Activated CD8-positive, alpha-beta memory T cell treated with anti-CD3 and anti-CD28 coated beads, Interleukin-2, amount 50 U/mL, for 48 hours (primary cell): ENCODE results near the gene ADM2.

Source experiments
- DNase-seq: peaks from one replicate; pipeline ENCODE4 v3.0.0-alpha.2; 2020

The ADM2 gene

DNA sequence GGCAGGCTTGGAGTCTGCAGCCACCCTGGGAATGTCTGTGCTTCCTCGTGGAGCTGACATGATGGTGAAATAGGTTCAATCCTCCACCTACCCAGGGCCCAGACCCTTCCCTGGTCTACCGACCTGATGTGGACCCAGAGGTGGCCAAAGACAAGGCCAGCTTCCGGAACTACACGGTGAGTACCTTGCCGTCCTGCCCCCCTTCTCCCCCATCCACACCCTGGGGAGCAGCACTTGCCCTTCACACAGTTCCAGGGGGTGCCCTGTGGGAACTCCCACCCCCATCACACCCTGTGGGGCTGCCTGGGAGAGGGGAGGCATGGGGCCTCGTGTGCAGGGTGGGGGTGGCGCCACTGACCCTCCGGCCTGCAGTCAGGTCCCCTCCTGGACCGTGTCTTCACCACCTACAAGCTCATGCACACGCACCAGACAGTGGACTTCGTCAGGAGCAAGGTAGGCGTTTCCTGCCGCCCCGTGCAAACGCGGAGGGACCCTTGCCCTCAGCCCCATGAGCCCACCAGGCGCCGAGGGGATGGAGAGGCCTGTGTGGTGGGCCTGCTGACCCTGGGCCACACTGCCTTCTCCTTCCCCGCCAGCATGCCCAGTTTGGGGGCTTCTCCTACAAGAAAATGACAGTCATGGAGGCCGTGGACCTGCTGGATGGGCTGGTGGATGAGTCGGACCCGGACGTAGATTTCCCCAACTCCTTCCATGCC is 6.1 kb downstream of the ADM2 start:
- no peak for DNase-seq

DNA sequence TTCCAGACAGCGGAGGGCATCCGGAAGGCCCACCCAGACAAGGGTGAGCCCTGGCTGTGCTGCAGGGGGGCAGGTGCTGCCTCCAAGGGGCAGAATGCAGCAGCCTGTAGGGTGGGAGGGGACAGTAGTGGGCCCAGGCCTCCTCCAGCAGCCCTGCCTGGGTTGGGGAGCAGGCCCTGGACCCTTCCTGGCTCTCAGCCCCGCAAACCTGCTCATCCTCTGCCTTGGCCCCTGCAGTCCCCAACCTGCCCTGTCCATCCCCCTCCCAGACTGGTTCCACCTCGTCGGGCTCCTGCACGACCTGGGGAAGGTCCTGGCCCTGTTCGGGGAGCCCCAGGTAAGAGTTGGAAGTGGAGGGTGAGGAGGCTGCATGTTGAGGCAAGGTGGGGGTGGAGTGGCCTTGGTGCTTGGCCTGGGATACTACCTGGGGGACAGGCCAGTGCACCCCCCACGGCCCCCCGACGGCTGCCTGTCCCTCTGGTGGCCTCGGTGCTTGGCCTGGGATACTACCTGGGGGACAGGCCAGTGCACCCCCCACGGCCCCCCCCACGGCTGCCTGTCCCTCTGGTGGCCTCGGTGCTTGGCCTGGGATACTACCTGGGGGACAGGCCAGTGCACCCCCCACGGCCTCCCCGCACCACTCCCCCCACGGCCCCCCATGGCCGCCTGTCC is 6.8 kb downstream of the ADM2 start:
- DNase-seq: no peak

DNA sequence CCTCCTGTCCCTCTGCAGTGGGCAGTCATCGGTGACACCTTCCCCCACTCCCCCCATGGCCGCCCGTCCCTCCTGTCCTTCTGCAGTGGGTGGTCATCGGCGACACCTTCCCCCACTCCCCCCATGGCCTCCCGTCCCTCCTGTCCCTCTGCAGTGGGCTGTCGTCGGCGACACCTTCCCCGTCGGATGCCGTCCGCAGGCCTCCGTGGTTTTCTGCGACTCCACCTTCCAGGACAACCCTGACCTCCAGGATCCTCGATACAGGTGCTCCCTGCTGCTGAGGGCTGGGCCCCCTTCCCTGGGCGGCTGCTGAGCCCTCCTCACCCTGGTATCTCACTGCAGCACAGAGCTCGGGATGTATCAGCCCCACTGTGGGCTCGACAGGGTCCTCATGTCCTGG is 7.5 kb downstream of the ADM2 start:
- no peak for DNase-seq

DNA sequence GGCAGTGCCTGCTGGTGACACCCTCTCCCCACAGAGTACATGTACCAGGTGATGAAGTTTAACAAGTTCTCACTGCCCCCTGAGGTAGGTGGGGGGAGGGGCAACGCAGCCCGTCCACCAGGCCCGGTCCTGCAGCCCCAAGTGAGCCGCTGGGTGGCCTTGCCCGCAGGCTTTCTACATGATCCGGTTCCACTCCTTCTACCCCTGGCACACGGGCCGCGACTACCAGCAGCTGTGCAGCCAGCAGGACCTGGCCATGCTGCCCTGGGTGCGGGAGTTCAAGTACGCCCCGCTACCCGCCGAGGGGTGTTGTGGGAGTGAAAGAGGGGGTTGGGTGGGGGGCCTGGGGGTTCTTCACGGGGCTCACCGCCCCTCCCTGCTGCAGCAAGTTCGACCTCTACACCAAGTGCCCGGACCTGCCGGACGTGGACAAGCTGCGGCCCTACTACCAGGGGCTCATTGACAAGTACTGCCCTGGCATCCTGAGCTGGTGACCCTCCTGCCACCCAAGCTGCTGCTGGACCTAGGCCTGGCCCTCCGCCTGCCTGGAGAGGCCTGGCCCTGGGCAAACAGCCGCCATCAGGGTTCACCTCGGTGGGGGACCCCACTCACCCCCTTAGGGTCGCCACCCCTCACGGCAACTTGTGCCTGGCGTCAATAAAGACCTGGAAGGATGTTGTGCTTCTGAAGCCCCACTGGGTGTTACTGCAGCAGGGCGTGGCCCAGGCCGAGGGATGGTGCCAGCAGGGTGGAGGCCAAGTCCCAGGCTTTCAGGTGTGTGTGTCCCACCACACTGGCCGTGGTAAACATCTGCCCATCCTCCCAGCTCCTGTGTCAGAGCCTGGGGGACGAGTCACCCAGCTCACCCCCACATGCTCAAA is 8.3 kb downstream of the ADM2 start:
- DNase-seq: no peak

DNA sequence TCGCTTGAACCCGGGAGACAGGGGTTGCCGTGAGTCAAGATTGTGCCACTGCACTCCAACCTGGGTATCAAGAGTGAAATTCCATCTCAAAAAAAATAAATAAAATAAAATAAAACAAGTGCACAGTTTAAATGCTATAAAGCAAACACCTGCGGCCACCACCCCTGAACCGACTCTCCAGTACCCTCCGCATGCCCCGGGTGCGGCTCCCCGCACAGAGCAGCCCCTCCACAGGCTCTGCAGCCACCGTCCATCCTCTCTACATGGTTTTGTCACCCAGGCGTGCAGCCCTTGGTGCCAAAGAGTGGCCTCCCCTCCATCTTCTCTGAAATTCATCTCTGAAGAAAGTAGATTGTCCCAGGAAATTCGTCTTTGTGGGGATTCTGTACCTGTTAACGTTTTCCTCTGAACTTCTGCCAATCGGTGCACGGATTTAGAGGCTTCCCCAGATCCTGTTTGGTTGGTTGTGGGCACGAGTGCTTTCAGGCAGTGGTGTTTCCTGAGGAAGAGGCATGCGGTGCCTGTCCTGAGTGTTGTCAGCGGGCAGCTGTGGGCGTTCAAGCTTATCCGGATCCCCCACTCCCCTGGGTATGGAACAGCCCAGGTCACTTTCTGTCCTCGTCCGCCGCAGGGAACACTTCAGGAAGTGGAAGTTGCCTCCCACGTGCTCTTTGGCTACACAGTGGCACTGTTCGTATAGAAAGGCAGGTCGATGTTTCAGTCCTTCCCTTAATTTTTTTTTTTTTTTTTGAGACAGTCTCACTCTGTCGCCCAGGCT is 9.4 kb downstream of the ADM2 start:
- DNase-seq: no peak

DNA sequence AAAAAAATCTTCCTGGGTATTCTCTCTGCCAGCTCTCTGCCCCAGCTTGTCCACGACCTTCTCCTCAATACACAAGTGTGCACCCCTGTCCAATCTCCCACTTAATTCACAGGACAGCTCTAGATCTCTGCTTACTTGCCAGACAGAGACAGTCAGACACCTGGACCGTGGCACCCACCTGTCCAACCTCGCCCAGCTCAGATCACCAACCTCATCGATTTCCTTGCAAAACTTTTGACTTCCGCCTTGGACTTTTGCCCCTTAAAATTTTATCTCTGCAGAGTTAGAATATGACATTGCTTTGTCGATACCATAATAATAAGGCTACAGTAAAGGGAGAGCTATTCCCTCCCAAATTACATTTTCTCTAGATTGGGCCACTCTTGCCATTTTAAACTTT is 15.8 kb downstream of the ADM2 start:
- DNase-seq: no peak

DNA sequence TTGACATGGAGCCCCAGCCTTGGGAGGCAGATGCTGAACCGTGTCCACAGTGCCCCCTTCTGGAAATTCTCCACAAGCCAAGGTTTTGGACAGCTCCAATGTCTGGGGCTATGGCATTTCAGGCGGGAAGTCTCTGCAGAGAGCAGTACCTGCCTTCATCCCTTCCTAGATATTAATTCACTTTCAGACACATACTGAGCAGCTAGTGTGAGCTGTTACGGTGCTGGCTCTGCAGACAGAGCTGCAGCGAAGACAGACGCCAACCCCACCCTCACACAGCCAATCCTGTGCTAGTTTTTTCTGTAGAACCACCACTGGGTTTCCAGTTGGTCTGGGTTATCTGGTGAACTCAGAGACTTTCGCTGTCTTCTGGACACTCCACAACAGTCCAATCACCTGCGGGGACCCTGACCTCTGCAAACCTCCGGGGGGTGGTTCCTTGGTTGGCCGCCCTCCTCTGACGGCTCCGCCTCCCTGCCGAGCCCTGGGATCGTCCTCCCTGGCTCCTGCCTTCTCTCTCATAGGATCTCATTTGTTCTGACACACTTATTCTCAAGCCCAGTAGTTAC is 17.1 kb downstream of the ADM2 start:
- DNase-seq: peak; percentile 80

DNA sequence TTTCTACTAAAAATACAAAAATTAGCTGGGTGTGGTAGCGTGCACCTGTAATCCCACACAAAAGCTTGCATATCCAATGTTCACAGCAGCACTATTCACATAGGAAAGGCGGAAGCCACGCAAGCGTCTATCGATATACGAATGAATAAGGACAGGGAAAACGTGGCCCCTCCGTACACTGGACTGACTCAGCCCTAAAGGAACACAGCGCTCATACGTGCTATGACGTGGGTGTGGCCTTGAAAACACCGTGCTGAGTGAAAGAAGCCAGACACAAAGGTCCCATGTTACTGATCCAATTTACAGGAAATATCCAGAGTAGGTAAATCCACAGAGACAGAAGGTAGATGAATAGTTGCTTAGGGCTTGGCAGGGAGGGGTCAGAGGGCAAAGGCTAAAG is 19.1 kb downstream of the ADM2 start:
- no peak for DNase-seq

DNA sequence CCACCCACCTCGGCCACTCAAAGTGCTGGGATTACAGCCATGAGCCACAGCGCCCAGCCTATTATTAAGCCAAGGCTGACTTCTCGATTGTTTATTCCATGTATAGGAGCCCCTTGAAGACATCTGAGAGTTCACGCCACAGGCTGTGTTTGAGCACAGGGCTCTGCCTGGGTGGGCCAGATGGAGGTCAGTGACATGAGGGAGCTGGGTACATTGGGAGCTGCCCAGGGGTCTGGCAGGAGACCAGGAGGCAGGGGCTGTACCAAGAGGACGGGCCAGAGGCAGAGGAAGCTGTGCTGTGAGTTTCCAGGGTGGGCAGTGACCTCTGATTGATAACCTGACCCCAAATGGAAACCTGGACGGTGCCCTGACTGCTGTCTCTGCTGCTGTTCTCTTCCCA is 20.8 kb downstream of the ADM2 start:
- DNase-seq: no peak

DNA sequence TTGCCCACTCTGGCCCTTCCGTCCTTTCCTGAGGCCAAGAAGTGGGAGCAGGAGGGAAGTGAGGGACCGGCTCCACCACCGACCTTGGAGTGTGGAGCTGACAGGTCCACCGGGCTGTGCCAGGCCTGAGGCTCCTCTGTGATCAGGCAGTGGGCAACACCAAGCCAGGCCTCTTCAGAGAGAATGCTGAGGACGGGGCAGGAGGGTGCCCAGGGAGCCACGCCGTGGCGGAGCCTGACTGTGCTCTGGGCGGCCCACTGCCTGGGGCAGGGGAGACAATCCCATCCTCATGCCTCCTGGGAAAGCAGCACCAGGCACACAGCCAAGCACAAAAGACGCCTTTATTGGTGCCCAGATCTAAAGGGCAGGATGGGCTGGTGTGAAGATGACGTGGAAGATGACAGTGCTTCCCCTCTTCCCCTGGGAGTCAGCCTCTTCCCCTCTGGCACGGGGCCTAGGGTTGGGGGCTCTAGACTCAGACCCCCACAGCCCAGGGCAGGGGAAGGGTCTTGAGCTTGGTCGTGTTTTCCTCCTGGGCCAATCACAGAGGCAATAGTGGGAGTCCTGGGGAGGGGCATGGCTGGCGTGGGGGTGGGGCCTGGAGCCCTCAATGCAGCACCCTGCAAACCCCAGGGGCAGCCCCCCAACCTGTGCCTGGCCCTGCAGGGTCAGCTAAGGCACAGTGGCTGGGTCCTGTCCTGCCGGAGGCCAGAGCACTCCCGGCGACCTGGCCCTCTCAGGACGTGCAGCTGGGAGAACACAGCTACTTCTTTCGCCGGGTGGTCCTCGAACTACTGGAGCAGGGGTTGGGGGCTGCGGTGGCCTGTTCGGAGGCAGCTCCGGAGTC is 21.5 kb downstream of the ADM2 start:
- no peak for DNase-seq

DNA sequence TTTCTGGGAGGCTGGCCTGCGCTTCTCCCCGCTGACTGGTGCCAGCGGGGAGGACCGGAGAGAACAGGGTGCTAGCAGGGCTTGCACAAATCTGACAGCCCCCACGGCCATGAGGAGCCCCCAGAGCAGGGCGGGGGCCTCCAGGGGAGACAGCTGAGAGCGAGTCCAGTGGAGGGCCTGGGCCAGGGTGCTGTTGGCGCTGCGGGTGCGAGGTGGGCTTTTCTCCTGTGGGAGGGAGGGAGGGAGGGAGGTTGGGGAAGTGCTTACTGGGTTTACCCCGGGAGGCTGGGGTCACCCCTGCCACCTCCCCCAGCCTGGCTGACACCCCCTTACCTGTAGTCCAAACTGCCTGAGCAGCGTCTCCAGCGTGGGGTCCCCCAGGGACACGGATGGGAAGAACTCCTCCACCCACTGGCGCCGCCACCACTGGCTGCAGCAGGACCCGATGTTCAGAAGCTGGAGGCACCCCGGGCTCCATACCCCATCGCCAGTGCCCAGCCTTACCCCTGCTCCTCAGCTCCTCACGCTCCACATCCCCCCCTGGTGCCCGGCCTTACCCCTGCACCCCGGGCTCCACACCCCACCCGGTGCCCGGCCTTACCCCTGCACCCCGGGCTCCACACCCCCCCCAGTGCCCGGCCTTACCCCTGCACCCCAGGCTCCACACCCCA is 22.3 kb downstream of the ADM2 start:
- no peak for DNase-seq

DNA sequence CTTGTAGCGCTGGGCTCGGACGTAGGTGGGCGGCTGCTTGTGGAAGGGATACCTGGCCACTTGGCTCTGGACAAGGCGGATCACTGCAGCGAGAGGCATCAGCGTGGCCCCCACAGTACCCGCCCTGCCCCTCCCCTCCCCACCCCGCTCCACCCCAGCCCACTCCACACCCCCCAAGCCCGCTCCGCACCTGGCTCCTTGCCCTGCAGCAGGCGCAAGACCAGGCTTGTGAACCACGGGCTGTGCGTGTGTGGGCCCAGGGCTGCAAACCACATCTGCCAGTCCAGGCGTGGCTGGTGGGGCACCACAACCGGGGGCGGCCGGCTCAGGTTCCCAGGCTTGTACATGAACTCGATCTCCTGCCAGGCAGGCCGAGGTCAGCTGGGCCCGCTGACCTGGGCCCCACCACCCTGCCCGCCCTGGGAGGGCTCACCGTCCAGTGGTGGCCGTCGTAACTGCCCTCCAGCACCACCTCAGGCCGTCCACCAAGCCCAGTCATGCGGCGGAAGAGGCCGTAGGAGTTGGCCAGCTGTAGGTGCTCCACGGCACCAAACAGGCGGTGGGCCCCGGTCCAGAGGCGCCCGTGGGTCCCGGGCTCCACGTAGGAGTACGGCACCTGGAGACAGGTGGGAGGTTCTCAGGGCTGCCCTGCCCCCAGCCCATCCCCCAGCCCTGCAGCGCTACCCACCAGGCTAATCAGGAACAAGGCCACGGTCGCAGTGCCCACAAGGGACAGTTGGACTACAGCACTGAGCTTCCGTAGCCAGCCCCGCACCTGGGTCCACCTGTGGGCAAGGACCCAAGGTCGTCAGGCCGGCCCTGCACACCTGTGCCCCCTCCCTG is 23.2 kb downstream of the ADM2 start:
- DNase-seq: no peak

DNA sequence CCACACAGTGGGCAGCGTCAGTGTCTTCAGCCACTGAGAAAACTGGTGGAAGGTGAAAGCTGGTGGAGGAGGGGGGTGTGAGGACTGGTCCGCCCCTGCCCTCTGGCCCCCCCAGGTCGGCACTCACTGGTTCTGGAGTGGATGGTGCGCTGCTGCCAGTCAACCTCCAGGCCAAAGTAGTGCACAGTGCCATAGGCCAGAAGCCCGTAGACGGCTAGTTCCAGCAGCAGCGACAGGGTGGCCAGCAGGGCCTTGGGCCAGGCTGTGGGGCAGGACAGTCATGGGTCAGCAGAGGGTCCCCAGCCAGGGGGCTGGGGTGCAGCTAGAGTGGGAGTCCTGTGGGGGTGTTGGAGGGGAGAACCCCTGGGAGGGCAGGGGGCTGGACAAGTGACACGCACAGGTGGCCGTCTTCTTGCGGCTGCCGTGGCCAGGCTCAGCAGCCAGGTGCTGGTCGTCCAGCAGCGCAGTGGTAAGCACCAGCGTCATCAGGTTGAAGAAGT is 24.0 kb downstream of the ADM2 start:
- no peak for DNase-seq

DNA sequence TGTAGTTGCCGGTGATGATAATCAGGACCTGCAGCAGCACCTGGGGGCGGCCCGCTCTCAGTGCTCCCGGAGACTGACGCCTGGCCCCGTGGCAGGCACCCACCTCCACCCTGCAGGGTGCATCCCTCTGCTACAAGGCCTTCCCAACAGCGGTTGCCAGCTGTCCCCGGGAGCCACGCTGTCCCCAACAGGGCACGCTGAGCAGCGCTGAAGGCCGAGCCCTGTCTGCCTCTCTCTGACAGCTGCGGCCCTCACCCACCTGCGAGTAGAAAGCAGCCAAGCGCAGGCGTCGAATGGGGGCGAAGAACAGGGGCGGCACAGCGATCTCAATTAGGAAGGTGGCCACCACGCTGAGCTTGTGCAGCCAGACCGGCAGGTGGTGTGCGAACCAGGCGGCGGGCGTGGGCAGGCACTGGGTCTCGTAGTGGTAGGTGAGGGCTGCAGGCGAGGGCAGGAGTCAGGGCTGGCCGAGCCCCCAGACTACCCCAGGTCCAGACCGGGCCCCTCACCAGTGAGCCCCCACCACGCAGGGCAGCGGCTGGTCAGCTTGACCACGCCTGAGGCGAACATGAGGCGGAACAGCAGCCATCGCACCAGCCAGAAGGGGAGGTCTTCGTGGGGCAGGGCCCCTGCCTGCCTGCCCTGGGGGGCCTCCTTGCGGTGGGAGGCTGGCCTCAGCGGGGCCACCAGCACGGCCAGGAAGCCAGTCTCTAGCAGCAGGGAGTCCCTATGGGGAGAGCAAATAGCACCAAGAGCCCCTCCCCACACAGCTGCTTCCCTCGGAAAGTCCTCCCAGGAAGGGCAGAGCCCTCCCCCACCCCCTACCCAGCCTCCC is 24.6 kb downstream of the ADM2 start:
- no peak for DNase-seq

DNA sequence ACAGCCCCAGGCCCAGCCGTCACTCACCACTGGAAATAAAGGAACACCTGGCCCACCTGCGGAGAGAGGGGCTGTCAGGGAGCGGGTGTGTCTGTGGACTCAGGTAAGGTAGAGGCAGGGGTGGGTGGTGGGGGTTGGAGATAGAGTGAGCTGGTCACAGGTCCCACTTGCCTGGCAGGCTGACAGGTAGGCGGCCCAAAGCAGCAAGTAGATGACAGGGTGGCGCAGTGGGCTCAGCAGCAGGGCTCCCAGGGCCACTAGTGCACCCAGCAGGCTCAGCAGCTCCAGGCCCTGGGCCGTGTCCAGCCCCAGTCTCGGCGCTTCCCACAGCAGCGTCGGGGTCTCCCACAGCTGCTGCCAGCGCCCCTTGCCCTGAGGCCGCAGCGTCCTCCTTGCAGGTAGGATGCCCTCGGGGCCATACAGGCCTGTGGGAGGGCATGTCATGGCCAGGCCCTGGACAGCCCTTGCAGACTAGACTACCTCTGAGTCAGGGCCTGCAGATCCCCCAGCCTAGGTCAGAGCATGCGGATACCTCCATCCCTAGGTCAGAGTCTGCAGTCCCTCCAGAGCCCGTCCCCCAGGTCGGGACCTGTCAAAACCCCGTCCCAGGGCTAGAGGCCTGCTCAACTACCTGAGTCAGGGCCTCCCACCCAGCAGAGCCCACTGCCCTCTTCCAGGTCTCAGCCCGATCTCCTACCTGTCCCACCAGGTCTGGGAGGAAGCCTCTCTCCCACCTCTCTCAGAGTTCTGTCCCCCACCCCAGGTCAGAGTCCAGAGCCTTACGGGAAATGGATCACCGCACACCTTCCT is 25.5 kb downstream of the ADM2 start:
- DNase-seq: no peak

DNA sequence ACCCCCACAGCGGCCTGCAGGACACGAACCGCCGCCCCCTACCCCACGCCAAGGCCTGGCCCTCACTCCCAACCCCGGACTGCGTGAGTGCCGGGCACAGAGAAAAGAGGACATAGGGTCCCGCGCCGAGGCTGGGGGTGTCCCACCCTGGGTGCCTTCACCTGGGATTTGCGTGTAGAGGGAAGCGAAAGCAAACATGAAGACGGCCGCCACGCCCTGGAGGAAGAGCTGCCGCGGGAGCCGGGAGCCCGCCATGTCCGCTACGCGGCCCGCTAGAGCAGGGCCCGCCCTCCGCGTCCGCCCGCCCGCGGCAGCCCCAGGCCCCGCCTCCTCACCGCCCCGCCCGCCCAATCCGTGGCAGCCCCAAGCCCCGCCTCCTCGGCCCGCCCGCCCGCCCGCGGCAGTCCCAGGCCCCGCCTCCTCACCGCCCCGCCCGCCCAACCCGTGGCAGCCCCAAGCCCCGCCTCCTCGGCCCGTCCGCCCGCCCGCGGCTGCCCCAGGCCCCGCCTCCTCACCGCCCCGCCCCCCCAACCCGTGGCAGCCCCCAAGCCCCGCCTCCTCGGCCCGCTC is 26.2 kb downstream of the ADM2 start, which contains the start of gene LMF2:
Gene LMF2 (minus strand): TSS at position 282 of the 570 bp plus-strand sequence. CDS start 27 bp downstream, at position 255.
- DNase-seq: peak; percentile 96
